ENCODE measurements around the gene GFM1.

DNA sequence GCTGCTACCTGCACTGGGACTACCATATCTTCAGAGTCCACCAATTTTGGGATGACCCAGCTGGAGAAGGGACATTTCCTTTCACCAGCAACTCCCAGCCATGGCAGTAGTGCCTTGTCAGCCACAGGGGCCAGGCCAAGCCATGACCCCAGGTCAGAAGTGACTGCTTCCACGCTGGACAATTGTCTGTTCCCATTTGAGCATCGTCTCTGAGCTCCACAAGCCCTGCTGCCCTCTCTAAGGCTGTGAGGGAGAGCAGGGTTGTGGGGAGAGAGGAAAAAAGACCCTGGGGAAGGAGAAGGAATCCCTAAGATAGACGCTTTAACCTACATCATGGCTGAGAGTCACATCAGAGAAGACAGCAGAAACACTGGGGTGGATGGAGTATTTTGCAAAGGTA lies 95.3 kb downstream of the GFM1 start:
- TF ChIP-seq, protein P1, sequence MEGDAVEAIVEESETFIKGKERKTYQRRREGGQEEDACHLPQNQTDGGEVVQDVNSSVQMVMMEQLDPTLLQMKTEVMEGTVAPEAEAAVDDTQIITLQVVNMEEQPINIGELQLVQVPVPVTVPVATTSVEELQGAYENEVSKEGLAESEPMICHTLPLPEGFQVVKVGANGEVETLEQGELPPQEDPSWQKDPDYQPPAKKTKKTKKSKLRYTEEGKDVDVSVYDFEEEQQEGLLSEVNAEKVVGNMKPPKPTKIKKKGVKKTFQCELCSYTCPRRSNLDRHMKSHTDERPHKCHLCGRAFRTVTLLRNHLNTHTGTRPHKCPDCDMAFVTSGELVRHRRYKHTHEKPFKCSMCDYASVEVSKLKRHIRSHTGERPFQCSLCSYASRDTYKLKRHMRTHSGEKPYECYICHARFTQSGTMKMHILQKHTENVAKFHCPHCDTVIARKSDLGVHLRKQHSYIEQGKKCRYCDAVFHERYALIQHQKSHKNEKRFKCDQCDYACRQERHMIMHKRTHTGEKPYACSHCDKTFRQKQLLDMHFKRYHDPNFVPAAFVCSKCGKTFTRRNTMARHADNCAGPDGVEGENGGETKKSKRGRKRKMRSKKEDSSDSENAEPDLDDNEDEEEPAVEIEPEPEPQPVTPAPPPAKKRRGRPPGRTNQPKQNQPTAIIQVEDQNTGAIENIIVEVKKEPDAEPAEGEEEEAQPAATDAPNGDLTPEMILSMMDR (IDR thresholded peaks at IDR 0.05), result no peak
- no peak for TF ChIP-seq POLR2A (IDR thresholded peaks at IDR 0.05)
